ENCODE data around the gene RALGAPB.

RALGAPB gene

DNA sequence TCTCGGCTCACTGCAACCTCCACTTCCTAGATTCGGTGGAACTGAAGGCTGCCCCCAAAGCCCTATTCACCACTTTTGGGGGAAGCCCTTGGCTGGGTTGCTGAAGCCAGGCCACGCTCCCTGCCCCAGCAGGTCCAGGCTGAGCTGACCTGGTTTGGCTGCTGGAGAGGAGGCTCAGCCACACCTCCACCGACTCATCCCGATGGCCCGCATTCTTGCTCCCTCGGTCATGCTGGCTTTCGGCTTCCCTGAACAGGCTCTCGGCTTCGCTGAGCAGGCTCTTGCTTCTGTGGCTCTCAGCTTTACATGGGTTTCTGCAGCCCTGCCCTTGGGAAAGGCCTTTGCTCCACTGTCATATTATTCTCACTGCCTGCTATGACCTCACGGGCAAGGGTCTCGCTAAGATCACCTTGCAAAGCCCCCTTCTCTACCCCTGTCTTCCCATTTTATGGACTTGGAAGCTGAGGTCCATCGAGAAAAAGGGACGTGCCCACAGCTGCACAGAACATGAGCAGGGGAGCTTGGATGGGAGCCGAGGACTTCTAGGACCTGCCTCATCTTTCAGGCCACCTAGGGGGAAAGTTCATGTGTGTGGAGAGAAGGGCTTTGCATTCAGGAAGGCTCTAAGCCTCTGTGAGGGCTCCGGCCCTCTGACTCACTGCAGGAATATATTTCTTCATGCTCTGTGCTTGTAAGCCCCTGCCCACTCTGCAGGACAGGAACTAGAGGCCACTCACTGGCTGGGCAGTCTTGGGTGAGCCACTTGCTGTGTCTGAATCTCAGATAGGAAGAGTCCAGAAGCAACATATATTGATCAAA, 144.6 kb downstream of the RALGAPB start:
- DNase-seq, result no peak

DNA sequence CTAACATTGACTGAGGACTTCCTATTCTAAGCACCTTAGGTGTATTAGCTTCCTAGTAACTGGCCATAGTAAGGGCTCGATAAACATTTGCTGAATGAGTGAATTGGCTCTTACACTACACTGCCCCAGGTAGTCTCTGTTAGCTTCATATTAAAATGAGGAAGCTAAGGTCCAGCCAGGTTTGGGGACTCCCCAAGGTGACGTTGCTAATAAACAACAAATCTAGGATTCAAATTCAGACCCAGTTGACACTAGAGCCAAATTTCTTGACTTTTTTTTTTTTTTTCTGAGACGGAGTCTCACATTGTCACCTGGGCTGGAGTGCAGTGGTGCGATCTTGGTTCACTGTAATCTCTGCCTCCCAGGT, 145.2 kb downstream of the RALGAPB start:
- no peak for DNase-seq

DNA sequence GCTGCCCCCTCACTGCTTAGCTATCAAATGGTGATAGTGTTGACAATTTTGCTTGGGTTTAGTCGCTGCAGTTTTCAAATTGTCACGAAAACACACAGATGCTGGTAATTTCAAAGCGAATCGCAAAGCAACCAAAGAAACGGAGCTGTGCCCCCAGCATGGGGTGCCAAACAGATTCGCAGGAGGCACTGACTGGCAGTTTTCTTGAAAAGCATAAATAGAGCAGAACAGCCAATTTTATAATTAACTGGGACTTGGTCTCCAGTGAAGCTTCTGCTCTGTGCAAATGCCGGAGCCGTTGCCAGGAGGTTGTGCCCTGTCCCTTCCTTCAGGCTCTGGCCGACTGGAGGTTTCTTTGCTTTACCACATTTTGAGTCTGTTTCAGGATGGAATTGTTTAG, 147.8 kb downstream of the RALGAPB start:
- DNase-seq, result no peak

DNA sequence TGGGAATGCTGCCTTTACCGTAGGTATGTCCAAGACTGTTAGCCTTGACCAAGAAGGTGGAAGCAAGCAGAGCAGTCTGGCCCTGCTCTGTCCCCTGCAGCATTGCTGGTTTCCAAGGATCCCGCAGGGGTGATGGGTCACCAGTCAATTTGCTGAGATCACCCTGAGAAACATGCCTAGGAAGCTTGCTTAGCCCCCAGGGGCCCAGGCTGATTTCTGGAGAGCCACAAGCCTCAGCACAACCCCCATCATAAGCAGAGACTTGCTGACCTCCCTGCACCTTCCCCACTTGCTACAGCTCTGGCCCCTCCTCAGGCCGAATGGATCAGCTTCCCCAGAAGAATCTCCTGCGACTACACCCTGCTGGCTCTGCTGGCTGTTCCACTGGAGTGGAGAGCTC, 150.4 kb downstream of the RALGAPB start:
- no peak for DNase-seq

DNA sequence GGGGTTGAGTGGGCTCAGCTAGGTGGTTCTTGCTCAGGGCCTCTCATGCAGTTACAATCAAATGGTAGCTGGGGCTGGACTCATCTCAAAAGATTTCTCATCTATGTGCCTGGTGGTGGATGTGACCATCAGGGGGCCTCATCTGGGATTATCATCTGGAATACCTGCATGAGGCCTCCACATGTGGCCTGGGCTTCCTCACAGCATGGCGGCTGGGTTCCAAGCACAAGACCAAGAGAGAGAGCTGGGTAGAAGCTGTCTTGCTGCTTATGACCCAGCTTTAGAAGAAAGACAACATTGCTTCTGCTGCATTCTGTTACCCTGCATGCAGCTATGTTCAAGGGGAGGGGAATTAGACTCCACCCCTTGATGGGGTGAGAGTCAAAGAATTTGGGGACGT, 151.4 kb downstream of the RALGAPB start:
- DNase-seq, result no peak

DNA sequence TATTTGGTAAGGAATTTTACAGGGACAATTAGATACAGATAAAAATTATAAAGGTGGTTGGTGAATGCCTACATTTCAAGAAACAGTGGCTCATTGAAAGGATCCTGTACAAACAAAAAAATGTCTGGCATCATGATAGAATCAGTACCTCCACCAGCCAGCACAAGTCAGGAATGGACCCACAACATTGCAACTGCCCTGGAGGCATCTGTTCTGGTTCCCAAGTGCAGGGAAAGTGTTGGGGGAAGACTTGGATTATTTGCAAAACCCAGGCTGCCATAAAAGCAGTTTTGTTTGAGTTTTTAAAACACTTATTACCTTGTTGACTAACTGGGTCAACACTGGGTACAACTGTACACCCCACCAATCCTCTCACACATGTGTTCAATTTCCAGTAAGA, 153.3 kb downstream of the RALGAPB start:
- no peak for DNase-seq

DNA sequence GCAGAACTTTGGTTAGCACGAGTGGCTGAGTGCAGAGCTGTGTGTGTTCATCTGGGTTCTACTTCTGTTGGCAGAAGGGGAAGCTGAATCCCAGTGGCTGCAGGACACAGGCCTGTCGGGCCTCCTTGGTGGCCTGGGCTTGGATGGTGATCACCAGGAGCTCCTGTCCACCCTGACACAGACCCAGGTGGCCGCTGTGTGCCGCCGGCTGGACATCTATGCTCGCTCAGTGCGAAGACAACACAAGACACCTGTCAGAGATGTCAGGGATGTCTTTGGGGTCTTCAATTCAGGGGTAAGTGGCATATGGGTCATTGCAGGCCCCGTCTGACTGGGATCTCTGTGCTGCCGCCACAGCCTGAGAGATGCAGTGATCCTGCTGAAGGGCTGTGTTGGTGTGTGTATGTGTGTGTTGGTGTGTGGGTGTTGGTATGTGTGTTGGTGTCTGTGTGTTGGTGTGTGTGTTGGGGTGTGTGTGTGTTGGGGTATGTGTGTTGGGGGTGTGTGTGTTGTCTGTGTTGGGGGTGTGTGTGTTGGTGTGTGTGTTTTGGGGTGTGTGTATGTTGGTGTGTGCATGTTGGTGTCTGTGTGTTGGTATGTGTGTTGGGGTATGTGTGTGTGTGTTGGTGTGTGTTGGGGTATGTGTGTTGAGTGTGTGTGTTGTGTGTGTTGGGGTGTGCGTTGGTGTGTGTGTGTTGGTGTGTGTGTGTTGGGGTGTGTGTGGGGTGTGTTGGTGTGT, 154.4 kb downstream of the RALGAPB start:
- DNase-seq, result no peak
